ENCODE results near the gene ANKFY1.

Gene ANKFY1, protein sequence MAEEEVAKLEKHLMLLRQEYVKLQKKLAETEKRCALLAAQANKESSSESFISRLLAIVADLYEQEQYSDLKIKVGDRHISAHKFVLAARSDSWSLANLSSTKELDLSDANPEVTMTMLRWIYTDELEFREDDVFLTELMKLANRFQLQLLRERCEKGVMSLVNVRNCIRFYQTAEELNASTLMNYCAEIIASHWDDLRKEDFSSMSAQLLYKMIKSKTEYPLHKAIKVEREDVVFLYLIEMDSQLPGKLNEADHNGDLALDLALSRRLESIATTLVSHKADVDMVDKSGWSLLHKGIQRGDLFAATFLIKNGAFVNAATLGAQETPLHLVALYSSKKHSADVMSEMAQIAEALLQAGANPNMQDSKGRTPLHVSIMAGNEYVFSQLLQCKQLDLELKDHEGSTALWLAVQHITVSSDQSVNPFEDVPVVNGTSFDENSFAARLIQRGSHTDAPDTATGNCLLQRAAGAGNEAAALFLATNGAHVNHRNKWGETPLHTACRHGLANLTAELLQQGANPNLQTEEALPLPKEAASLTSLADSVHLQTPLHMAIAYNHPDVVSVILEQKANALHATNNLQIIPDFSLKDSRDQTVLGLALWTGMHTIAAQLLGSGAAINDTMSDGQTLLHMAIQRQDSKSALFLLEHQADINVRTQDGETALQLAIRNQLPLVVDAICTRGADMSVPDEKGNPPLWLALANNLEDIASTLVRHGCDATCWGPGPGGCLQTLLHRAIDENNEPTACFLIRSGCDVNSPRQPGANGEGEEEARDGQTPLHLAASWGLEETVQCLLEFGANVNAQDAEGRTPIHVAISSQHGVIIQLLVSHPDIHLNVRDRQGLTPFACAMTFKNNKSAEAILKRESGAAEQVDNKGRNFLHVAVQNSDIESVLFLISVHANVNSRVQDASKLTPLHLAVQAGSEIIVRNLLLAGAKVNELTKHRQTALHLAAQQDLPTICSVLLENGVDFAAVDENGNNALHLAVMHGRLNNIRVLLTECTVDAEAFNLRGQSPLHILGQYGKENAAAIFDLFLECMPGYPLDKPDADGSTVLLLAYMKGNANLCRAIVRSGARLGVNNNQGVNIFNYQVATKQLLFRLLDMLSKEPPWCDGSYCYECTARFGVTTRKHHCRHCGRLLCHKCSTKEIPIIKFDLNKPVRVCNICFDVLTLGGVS

DNA sequence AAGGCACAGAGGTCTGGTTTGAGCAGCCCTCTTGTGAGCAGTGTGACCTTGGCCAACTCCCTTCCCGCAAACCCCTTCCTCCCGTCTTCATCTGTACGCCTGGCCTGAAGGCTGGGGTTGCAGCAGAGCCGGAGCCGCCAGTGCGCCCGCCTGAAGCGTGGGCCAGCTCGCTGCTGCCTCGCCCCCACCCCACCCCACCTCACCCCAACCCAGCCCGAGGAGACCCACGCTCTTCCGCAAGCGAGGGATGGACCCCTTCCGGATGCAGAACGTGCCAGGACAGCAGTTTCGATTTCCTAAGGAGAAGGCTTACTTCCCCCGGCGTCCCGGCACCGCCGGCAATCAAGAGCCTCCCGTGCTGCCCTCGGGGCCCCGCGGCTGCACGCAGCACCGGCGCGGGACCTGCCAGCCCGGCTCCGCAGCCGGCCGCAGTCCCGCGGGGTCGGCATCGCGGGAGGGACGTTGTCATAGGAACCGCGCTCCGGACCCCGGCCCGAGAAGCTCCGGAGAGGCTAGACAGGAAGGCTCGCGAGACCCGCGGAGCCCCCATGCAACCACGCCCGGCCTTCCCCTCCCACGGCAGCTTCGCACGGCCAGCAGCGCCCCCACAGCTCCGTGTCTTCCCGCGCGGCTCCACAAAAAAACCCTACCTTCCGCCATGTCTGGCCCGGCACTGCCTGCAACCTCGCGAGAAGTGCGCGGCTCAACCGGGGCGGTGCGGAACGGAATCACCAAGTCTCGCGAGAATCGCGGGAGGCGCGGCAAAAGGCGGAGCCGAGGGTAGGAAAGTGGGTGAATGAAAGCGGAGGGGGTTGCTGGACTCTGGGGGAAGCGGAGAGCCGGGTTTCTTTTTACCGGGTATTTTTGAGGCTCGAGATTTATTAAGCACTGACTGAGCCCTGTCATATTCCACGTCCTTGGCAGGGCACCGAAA is at the start of gene ANKFY1:
Gene ANKFY1 (minus strand): TSS at position 698 of the 934 bp plus-strand sequence. CDS start 38 bp downstream, at position 660.
- peak; percentile 94 for DNase-seq

DNA sequence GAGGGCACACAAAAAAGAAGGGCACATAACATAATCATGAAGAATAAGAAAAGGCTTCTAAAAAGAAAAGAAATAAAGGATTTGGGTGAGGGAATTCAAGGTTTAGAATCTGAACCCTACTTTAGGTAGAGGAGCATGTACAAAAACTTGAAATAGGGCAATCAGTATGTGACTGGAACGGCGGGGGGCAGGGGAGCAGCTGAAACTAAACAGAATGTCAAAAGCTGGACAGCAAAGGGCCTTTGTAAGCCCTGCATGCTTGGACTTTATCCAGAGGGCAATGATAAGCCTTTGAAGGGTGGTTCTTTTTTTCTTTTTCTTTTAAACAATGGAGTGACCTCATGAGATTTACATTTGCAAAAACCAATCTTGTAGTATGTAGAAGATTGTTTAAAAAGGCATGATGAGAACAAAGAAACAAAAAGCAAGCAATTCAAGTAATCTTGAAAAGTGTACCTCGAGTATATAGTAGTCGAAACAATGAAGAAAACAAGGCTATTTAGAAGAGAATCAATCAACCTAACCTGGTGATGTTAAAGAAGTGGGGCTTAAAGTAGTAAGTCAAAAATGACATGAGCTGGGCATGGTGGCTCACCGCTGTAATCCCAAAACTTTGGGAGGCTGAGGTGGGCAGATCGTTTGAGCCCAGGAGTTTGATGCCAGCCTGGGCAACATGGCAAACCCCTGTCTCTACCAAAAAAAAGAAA is 46.7 kb upstream of the ANKFY1 start:
- DNase-seq, result no peak

DNA sequence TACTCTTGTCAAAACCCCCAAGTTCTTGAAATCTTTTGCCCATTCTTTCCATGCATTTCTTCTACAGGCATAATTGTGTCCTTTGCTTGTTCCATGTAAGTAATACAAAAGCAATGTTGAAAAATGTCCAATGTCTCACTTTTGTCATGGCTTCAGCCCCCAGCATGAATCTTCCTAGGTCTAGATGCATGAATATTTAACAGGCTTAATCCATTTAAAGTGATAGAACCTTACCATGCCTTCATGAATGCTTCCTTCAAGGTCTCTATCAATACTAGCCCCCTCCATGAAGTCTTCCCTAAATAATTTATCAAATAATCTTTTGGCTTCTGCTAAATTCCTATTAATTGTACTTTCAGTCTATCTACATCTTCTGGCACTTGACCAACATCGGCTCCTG is 46.1 kb upstream of the ANKFY1 start:
- no peak for DNase-seq

DNA sequence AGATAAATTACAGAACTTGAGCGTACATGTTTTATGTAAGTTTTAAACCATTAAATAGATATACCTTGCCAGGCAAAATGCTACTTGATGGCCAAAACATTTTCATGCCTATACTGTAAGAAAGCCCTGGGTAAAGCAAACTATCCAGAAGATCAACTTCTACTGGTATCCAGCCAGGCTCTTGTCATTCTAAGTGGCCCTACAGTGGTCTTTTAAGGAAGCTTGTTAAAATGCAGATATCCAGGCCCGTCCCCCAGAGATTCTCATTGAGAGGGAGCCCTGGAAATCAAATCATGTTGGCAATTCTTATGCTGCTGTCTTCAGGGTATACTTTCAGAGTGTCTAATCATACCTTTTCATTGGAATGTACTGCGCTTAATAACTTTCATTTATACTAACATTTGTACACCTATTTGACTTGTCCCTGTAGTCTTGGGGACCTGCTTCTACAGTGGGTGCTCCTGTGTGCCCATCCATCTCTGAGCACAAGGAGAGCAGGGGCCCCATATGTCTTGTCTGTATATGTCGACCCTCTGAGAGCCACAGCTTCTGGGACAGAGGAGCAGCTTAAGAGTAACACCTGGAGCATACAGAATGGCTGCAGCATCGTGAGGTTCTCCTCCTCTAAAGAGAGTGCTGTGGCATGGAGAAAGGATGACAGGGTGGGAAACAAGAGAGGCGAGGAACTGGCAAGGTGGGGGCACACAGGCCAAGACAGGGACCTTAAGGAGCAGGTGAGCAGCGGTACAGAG is 43.6 kb upstream of the ANKFY1 start:
- no peak for DNase-seq

DNA sequence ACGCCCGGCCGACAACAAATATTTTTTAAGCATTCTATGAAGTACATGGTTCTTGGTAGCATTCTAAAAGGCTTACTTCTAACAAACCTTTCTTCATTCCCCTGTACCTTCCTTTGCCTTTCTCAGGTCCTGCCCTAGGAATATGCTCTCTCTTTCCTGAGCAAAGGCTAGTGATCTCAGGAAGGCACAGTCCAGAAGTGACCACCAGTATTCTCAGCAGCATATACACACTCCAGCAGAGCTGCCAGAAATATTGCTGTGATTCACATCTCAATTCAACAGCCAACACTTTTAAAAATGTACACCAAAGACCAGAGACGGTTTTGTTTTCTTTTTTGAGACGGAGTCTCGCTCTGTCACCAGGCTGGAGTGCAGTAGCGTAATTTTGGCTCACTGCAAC is 41.4 kb upstream of the ANKFY1 start:
- no peak for DNase-seq

DNA sequence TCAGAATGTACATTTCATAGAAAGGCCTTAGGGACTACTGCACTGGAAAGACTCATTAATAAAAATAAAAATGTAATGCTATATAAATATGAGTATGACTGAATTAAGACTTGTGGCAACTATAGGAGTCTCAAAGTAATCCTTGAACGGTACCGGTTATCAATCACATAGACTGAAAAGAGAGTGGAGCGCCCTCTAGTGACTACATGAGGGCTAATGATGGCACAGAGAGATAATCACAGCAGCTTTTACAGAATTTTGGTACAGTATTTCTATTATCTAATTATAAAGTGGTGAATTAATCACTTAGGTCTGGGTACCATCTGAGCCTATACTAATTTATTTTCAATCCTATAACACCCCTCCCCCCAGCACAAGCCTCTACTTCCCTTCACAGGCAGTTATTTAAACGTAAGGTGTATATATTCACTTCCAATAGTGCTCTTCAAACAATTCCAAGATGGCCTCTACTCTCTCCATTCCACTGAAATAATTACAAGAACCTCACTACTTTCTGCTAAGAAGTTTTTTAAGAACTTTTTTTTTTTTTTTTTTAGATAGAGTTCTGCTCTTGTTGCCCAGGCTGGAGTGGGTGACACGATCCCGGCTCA is 40.7 kb upstream of the ANKFY1 start:
- peak; percentile 49 for DNase-seq

DNA sequence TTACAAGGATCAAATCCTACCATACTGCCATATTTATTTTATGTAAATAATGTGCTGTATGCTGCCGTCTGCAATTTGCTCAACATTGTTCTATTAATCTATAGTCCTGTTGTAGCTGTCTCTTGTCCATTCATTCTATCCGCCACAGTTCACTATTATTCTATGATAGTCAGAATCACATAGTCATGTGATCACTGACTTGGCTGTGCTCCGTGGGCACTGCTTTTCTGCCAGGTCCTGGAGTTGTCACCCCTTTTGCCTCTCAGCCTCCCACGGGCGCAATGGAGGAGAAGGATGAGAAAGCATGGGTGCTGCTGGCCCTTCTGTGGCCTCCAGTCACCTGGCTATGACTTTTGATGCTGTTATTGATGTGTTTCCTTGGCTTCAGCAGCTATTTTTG is 37.3 kb upstream of the ANKFY1 start:
- DNase-seq, result no peak

DNA sequence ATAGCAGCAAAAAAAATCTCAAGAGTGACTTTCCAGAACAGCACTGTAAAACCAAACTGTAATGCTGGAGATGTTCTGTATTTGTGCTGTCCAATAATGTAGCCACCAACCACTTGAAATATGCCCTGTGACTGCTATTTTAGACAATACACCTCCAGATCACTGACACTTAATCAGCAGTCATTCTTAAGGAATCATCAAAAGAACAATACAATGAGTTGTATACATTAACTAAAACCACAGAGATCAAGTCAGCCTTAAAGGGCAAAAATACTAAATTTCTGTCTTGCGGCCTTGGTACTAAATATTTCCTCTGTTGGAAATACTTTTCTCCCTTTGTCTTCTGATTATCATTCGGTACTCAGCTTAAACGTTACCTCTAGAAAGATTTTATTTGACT is 33.6 kb upstream of the ANKFY1 start:
- no peak for DNase-seq

DNA sequence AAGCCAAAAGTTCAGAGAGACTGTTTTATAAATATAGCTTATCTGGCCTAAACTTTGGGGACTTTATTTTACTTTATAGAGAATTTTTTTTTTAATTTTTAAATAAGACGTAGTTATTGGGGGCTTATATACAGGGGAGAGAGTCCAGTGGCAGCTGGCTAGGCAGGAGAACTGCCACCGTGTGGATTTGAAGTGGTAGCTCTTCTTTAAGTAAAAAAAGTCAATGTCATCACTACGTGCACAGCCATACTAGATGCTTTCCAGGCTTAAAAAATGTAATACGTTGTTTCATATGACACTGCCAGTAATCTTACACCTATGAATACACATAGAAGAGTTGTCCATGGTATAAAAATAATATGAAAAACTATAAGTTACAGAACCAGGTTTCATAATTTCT is 31.9 kb upstream of the ANKFY1 start:
- DNase-seq, result no peak

DNA sequence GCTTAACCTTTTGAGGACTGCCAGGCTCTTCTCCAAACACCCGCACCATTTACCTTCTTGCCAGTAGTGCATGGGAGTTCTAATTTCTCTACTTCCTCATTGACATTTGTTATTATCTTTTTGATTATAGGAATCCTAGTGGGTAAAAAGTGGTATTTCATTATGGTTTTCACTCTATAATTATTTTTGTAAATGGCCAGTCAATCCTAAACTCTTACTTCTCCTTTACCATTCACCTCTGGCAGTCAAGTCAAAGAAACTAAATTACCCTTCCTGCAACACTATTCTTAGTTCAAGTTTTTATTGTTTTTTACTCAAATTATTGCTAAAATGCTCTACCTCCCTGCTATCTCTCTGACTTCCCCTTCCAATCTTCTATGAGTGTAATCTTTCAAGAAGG is 29.8 kb upstream of the ANKFY1 start:
- no peak for DNase-seq

DNA sequence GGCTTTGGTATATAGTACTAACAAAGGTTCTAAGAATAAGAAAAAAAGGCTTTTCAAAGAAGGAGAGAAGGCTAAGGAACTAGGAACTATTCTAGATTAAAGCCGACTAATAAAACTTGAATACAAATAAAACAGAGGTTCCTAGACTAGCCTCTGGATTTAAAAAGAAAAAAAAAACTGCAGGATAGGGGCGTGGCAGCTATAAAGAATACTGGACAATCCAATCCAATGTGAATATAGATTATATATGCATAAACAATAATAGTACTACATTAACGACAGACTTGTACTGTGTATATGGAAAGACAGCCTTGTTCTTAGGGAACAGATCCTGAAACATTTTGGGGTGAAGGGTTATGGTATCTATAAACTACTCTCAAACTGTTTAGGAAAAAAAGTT is 23.9 kb upstream of the ANKFY1 start:
- DNase-seq, result no peak

DNA sequence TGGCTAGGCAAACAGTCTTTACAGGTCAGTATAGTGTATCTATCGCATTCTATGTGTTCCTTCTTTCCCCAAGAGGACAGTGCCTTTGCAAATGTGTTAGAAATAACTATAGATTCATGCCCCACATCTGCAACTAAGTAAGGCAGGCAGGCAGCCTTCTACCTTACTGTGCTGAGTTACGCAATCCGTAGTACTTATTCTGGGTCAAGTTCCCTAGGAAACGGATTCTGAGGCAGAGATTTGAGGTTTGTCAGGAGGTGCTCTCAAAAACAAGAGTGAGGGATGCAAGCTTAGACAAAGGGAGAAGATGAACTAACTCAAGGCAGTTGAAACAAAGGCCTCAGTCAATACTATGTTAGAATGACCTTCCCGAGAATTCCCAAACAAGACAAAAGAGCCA is 12.7 kb upstream of the ANKFY1 start:
- peak; percentile 15 for DNase-seq

DNA sequence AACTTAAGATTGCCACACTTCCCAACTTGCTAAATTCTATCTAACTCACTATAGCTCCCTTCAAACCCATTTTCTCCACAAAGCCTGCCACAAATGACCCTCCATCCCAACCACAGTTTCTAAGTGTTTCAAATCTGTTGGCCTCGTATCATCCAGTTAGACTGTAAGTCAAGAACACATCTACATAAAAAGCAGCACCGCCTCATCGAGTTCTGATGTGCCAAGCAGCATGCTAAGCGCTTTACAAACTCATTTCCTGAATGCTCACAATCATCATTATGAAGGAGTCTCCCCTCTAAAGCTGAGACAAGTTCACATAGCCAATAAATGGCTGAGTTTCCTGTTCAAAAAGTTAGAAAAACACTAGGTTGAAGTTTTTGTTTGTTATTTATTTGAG is 9.2 kb upstream of the ANKFY1 start:
- DNase-seq, result no peak

DNA sequence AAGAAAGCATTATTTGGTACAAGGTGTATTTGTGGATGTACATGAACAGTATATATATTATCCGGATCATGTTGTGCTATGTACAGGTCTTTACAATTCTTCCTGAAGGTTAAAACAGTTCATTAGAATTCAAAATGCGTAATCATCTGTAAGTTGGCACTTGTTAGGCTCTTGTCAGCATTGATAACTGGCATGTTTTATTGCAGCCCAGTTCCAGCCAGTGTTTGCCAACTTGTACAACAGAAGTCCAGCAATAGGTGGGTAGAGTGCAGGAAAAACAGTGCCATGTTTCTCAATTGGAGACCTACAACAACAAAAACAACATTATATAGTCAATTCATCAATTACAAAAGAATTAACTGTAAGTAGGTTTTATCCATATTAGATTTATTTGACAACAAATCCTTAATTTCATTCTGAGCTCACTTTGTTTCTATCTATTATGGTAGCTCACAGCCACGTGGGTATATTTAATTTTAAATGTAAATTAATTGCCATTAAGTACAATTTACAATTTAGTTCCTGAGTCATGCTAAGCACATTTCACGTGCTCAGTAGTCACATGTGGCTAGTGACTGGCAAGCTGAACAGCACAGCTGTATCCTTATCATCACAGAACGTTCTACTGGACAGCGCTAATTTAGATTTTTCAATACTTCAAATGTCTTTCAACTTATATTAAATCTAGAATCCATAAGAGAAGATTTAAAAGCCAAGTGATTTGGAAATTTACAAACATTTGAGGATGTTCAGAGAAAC is 8.6 kb upstream of the ANKFY1 start:
- no peak for DNase-seq

DNA sequence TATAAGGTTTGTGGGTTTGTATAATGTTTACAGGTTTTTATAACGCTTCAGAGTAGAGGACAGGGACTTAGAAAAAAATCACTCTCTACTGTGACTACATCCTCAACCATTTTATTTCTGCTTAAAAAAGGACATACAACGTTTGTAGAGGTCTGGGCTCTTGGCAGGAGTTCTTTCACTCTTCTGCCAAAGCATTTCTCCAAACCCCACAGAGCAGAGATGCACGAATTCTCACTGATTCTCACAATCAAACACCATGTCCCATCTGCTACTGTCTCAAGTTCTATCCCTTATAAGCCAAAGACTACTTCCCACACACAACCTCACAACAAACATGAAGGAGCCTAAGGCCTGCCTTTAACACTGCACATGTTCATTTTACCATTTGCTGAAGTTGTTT is 7.0 kb upstream of the ANKFY1 start:
- DNase-seq, result no peak

DNA sequence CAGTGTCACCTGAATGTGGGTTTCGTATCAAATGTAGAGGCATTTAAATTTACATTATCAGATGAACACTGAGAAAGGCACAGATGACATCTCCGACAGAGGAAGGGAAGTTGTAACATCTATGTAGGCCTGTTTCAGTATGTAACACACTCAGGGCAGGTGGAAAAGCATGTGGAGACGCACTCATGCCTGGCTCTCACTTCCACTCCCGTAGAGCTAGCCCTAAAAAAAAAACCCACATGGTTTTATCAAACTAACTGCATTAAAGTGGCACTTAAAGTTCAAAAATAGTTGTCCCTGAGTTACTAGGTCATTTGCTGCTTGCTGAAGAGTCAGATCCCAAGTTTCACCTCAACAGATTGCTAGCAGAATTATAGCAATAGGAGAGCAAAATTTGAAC is 6.1 kb upstream of the ANKFY1 start:
- DNase-seq, result no peak

DNA sequence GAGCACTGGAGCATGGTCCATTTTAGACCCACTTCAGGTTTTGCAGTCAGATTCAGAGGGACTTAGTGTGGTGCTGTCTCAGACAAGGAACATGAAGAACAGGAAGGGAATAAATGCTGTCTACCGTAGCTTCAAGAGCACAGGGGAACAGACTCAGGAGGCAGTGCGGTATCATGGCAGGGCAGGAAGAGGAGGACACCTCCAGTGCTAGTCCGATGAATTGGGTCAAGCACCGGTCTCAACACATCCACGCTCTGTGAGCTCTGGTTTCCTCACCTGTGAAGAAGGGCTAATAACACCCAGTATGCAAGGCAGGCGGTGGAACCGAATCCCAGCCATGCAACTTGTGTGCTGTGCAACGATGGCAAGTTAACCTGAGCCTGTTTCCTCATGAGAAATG is 3.6 kb upstream of the ANKFY1 start:
- DNase-seq, result no peak

DNA sequence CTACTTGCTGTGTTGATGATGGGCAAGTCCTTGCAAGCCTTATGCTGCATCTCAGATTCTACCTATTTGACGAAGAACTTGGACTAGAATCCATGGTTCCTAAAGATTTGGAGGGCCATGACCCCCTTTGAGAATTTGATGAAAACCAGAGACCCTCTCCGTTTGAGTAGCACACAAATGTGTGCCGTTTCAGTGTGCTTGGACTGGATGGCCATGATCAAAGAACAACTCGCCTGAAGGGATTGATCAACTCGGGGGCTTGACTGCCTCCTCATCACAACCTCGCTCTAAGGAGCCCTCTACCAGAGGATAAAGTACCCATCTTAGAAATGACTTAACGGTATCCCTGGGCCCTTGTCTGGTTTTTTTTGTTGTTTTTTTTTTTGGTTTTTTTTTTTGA is 2.8 kb upstream of the ANKFY1 start:
- no peak for DNase-seq

DNA sequence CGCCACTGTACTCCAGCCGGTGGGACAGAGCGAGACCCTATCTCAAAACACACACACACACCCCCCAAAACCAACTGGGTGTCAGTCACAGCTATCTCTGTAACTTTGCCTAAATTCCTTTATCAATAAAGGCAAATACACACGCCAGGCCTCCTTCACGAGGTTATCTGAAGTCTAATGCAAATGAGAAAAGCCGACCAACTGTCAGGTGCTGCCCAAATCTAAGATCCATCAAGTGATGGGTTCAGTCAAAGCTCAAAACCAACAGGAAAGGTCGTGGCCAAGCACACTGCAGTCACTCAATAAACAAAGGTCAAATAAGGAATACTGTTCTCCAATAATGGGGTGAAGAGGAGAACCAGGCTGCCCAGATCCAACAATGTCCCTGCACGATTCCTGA is 1.1 kb downstream of the ANKFY1 start:
- DNase-seq, result no peak

DNA sequence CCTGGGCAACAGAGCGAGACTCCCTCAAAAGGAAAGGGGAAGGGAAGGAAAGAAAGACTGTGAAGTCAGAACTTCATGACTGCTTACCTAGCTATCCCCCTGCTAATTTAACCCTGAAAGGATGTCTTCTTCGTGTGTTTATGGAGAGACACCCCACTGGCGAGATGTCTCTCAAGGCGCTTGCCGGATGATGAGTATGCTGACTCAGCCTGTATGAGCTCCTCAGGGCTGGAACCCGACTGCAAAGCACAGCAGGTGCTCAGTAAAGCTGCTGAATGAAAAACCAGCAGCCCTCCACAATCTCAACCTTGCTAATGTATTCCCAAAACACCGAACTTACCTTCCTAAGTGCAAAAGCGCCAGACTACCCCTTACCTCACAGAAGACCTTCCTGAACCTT is 2.3 kb downstream of the ANKFY1 start:
- no peak for DNase-seq
